ENCODE measurements around the gene ARSI.
A peak's percentile ranks its signal among the peaks of the same experiment; 100 is the strongest.

ARSI gene

DNA sequence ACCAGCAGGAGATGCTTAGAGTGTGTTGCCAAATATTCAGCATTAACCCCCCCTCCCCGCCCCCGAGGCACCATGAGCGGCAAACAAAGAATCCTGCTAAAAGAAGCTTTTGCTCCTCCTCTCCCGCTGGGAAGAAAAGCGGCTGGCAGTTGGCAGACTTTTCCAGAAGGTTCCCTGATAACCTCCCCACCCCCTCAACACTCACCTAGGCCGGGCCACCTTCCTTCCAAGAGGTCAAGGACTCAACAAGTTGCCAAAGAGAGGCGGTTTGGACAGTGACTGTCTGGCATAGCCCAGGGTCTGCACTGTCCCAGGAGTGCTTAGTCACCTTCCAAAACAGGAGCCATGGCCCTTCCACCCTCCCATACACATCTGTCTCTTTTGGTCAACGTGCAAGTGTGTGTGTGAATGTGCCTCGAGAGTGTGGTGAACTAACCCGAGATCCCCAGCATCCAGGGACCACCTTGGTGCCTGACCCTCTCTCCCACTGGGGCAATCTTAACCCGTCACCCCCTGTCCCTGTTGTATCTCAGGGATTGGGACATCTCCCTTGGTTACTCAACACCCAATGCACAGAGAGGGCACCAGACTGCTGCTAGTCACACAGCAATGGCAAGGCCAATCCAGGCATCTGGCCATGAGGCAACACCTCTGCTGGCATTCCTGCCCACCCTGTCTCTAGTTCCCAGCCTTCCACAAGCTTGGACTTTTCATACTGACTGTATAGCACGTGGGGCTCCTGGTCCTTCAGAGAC is 32.0 kb downstream of the ARSI start:
- TF ChIP-seq, protein P1, sequence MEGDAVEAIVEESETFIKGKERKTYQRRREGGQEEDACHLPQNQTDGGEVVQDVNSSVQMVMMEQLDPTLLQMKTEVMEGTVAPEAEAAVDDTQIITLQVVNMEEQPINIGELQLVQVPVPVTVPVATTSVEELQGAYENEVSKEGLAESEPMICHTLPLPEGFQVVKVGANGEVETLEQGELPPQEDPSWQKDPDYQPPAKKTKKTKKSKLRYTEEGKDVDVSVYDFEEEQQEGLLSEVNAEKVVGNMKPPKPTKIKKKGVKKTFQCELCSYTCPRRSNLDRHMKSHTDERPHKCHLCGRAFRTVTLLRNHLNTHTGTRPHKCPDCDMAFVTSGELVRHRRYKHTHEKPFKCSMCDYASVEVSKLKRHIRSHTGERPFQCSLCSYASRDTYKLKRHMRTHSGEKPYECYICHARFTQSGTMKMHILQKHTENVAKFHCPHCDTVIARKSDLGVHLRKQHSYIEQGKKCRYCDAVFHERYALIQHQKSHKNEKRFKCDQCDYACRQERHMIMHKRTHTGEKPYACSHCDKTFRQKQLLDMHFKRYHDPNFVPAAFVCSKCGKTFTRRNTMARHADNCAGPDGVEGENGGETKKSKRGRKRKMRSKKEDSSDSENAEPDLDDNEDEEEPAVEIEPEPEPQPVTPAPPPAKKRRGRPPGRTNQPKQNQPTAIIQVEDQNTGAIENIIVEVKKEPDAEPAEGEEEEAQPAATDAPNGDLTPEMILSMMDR (IDR thresholded peaks at IDR 0.05), result no peak
- peaks cover 9% of the 10 kb centered on the region for H3K27me3 Mint-ChIP-seq (ENCODE audit: low read depth, poor library complexity)
- H3K4me3 Mint-ChIP-seq, result no peak overlapping the region

DNA sequence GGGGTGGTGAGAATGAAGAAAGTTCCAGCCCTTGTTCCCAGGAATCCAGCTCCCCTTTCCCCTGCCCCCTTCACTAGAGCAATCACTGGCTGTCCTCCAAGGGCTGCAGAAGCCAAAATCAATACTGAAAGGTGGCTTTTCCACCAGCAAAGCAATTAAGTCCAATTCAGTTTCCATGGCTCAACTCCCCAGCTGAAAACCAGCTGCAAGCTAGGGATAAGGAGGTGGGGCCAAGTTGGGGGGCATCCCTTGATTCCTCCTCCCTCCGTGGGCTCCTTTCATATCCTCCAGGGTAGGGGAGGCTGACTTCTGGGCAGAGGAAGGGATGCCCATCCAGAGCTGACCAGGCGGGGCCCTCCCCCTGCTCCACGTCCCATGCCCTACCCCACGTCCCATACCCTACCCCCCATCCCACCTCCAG is 35.8 kb downstream of the ARSI start:
- TF ChIP-seq, protein P1 (IDR thresholded peaks at IDR 0.05), result no peak
- Mint-ChIP-seq H3K27ac (no peak overlapping the region), H3K4me1 (peaks cover 41% of the 10 kb centered on the region), H3K36me3 (ENCODE audit: low read depth) (no peaks in the 10 kb centered on the region), H3K9me3 (no peaks in the 10 kb centered on the region), H3K4me3 (no peak overlapping the region), H3K27me3 (ENCODE audit: low read depth, poor library complexity) (peaks cover 9% of the 10 kb centered on the region)
- no peak for DNase-seq

More for the DNA sequence above, 32.0 kb downstream of the ARSI start:
- Mint-ChIP-seq H3K4me1 (peaks cover 17% of the 10 kb centered on the region), H3K27ac (no peak overlapping the region), H3K9me3 (no peaks in the 10 kb centered on the region), H3K36me3 (ENCODE audit: low read depth) (no peaks in the 10 kb centered on the region)
- DNase-seq, result no peak

DNA sequence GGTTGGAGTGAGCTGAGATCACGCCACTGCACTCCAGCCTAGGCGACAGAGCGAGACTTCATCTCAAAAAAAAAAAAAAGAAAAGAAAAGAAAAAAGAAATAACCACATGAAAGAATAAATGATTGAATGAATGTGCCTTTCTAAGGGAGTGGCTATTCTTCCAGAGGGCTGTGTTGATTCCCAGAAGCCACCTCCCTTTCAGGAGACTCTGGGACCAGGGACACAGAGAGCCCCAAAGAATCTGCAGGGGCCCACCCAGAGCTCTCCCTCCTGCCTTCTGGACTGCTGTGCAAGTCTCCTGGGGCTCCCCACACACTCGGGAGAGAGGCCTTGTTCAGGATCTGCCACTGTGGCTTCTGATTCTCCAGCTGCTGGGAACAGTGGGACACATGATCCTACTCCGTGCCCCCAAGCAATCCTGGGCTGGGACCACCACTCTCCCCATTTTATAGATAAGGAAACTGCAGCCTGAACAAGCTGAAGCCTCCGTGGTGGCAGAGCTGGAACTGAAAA is 36.8 kb downstream of the ARSI start:
- TF ChIP-seq, protein P1 (IDR thresholded peaks at IDR 0.05), result no peak
- Mint-ChIP-seq H3K4me3 (no peak overlapping the region), H3K27me3 (ENCODE audit: low read depth, poor library complexity) (peaks cover 6% of the 10 kb centered on the region), H3K9me3 (no peaks in the 10 kb centered on the region), H3K36me3 (ENCODE audit: low read depth) (no peaks in the 10 kb centered on the region), H3K27ac (no peak overlapping the region), H3K4me1 (peaks cover 44% of the 10 kb centered on the region)
- no peak for DNase-seq

DNA sequence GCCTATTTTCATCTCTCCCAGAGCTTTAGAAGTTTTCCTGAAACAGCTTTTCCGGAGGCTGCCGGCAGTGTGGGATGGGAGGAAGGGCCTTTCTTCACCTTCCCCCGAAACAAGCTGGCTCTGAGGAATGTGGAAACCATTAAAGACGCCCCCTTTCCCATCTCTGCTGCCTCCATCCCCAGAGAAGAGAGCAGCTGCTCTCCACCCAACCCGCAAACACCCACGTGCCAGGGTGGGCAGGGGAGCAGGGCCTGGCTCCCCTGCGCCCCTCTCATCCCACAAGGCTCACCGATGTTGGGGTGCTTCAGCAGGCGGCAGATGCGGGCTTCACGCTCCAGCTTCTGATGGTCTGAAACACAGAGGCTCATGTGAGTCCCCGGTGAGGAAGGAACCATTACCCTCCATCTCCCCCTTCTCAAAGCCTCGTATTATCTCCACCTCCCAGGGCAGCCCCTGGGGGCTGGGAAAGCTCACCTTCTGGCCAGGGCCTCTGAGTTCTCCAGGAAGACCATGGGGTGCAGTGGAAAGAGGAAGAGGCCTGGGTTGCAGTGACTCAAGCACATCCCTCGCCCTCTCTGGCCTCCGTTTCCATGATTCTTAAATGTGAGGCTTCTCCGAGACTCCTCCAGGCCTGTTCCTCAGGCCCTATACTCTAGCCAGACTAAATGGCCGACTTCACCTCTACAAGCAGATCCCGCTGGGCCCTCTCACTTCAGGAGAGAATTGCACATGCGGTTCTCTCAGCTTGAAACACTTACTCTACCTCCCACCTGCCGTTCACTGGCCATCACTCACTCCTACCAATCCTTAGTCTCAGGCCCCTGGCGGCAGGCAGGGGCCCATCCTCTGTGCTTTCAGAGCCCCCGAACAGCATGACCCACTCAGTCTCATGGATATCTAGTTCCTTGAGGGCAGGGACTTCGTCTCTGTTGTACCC is 37.8 kb downstream of the ARSI start:
- TF ChIP-seq, protein P1 (IDR thresholded peaks at IDR 0.05), result no peak
- Mint-ChIP-seq H3K9me3 (no peaks in the 10 kb centered on the region), H3K4me3 (peak overlapping the region; percentile 23), H3K27ac (no peak overlapping the region), H3K36me3 (ENCODE audit: low read depth) (no peaks in the 10 kb centered on the region), H3K27me3 (ENCODE audit: low read depth, poor library complexity) (no peaks in the 10 kb centered on the region), H3K4me1 (peaks cover 44% of the 10 kb centered on the region)
- no peak for DNase-seq

DNA sequence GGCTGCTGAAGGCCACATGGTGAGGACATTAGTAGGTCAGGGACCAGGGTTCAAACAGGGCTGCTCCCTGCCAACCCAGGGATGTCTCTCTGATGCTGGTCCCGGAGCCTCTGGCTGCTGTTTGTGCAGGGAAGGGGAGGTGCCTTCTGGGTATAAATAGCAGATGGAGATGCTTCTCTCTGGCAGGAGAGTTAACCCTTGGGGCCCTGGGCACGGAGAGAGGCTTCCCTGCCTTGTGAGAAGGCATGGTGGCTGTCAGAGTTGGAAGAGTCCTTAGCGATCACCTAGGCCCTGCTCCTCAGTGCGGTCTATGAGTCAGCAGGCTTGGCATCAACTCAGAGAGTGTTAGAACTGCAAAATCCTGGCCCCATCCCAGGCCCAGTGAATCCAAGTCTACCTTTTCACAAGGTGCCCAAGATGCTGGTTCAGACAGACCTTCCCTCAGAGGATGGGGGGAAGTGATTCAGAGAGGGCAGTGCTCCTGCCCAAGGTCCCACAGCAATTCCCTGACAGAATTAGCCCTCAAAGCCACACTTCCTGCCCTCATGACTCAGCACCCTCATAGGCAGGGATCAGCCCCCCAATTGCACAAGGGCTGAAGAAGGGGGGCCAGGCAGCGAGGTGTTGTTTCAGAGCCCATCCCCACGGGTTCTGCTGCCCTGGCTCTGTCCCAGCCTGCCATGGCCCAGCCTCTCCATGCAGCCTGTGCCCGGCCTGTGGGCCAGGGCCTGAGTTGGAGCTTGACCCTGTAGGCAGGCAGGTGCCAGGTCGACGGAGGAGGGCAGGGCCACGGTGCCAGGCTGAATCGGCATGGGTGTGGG is 38.7 kb downstream of the ARSI start:
- no peaks in the 10 kb centered on the region for H3K27me3 Mint-ChIP-seq (ENCODE audit: low read depth, poor library complexity)
- no peak for DNase-seq
- no peaks in the 10 kb centered on the region for H3K9me3 Mint-ChIP-seq

More for the DNA sequence above, 38.7 kb downstream of the ARSI start:
- TF ChIP-seq, protein P1 (IDR thresholded peaks at IDR 0.05), result no peak
- peak overlapping the region; percentile 0 for H3K27ac Mint-ChIP-seq
- H3K4me1 Mint-ChIP-seq, result peaks cover 44% of the 10 kb centered on the region
- H3K4me3 Mint-ChIP-seq, result peak overlapping the region; percentile 0
- H3K36me3 Mint-ChIP-seq (ENCODE audit: low read depth), result no peaks in the 10 kb centered on the region

Data from nephron progenitor cell (in vitro differentiated cells).